ENCODE measurements around the gene PRDX4. TPM values are rescaled to one million over a fixed set of nuclear protein-coding genes. Genes with fewer than 3 reads are reported as not detected.
A peak's percentile ranks its signal among the peaks of the same experiment; 100 is the strongest.
"Not testable (repeated sequence)": the region's sequence is repeated elsewhere in the genome, so short reads cannot be mapped to it uniquely, and the experiment has no call there.

The PRDX4 gene
- total RNA-seq, 1 donor from 2014 or later, result 123 TPM

- not testable (repeated sequence) for DNase-seq
These were observed 9.2 kb downstream of the PRDX4 start for GRCh38 chrX:23676486-23676885.

DNA sequence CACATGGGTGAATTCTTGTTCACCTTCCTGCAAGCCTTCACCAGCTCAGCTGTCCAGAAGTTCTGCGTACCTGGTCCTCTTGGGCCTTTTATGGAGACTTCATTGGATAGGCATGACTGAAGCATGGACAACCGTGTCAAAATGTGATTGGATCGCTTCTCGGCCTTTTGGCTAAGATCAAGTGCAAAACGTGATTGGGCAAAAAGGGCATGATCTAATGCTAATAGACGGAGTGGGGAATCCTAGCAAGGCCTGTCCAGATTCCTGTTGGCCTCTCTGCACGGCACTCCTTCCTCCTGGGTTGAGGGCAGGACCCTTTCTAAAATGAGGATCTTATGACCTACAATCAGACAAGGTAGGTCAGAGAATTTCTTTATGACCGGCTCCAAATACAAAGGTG is 24.9 kb downstream of the PRDX4 start:
- no peak for DNase-seq

GRCh38 chrX:23694606-23695005 is 27.3 kb downstream of the PRDX4 start:
- DNase-seq, result peak; percentile 17

GRCh38 chrX:23699636-23700194 is 32.4 kb downstream of the PRDX4 start:
- no peak for DNase-seq

DNA sequence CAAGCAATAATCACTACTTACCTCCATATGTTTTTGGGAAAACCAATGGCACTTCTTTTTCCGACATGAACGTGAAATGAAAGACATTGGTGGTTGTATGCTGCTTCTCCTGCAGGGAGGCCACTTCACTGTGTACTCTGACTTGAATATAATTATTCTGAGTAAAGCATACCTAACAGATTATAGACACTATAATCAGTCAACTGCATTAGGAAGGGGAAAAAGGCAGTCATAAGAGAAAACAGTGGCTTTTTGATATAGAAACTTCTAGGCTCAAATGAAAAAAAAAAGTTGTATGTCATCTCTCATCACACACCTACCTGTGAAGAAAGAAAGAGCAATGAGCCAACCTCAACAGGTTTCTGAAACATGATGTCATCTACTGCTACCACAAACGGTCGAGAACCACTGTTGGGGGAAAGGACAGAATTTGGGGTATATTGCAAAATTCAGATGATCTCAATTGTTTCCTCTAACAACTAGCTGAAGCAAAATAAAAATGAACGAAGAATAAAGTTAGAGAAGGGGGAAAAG is 37.4 kb downstream of the PRDX4 start:
- no peak for DNase-seq

DNA sequence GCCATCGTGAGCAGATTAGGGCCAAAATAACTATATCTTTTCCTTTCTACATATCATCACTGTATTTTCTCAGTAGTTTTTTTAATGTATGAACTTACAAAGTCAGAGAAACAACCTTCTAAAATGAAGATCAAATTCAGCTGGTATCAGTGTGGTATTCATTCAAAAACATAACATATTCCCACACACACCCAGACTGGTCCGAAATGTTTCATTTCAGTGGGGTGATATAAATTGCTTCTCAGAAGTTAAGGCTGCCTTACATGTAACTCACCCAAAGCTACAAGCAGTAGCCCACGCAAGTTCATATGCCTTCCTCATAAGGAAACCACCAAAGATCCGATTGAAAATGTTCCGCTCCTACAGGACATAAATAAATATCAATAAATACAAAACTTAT is 37.9 kb downstream of the PRDX4 start:
- DNase-seq, result no peak

DNA sequence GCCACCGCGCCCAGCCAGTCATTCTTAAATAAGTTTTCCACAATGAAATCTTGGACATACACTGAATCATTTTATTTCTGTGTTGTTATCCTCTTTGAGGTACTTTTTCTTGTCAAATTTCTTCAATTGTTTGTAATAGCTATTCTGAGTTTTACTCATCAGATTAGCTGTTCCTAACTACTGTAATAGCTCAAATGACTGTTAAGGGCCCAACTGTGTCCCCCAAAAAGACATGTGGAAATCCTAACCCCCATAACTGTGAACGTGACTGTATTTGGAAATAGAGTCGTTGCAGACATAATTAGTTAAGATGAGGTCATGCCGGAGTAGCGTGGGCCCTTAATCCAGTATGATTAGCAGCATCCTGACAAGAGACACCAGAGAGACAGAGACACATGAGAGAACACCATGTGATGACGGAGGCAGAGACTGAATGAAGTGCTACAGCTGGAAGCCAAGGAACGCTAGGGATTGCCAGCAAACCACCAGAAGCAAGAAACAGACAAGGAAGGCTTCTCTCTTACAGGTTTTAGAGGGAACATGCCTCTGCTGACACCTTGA is 52.9 kb downstream of the PRDX4 start:
- no peak for DNase-seq

GRCh38 chrX:23726191-23726590 is 58.9 kb downstream of the PRDX4 start:
- no peak for DNase-seq

DNA sequence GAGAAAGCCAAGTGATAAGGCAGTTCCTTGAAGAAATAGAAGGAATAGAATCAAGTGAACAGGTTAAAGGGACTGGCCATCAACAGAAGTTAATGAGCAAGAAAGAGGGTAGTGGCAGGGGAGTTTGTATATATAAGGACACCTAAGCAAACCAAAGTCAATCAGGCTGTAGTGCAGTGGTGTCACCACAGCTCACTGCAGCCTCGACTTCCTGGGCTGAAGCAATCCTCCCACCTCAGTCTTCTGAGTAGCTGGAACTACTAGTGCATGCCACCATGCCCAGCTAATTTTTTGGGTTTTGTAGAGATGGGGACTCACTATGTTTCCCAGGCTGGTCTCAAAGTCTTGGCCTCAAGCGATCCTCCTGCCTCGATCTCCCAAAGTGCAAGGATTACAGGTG is 59.9 kb downstream of the PRDX4 start:
- no peak for DNase-seq

GRCh38 chrX:23729214-23729613 is 61.9 kb downstream of the PRDX4 start:
- DNase-seq, result no peak

DNA sequence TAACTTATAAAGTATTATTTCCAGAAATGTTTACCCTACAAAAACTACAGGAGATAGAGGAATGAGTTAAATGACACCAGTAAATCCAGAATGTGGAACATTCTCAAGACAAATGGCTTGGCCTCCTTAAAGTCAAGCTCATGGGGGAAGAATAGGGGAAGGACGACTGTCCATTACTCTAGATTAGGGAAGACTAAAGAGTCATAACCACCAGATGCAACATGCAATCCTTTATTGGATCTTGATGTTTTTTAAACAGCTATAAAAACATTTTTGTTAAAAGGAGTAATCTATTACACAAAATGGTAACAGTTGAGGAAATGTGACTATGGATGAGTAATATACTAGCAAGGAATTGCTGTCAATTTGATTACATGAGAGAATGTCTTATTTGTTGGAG is 64.7 kb downstream of the PRDX4 start:
- DNase-seq, result no peak

DNA sequence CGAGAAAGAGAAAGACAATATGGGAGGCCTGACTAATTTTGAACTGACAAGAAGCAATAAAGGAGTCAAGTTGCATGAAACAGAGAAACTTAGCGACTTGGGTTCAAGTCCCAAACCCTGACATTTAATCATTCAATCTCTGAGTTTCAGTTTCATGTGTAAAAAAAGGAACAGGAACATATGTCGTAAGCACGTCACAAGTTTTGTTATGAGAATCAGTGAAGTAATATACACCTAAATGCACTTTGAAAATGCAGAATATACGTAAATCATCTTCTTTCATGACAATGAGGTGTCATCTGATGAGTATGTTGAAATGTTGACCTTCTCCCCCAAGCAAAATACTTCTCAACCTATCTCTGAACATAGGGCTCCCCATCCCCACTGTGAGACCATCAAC is 65.4 kb downstream of the PRDX4 start:
- no peak for DNase-seq

Other genes starting within 250 kb of the PRDX4 start
- 28.3 TPM for gene ACOT9, start 75.8 kb downstream of the PRDX4 start, total RNA-seq
- gene SAT1, start 115.7 kb downstream of the PRDX4 start, total RNA-seq, result 145 TPM
- 6.7 TPM for gene APOO, start 240.4 kb downstream of the PRDX4 start, total RNA-seq
- gene CXorf58, start 240.5 kb downstream of the PRDX4 start, total RNA-seq, result not detected